Measurements from ENCODE around the gene RAP1GDS1. TPM values are rescaled to one million over a fixed set of nuclear protein-coding genes. Genes with fewer than 3 reads are reported as not detected.

Gene RAP1GDS1
- total and polyA plus RNA-seq, 2 of the 13 experiments (the other 11 are each of a cell fraction or from before 2014, with no cell fraction given) = 19.3 to 42.5 TPM

GRCh38 chr4:98260047-98260578 is 1.1 kb upstream of the RAP1GDS1 start (continued):
- TF ChIP-seq ZNF646 (CRISPR knock-in tag; IDR thresholded peaks at IDR 0.05) = no peak; the same call in 1 of the 2 replicates
- no peak for TF ChIP-seq ZNF256 (CRISPR knock-in tag; conservative IDR thresholded peaks at IDR 0.05)
- no peak for TF ChIP-seq ZBTB33 (CRISPR knock-in tag; IDR thresholded peaks at IDR 0.05)
- TF ChIP-seq ZBTB8A (CRISPR knock-in tag; IDR thresholded peaks at IDR 0.05; ENCODE audit: borderline replicate concordance, low read depth) = no peak
- no peak for TF ChIP-seq RBFOX2 (IDR thresholded peaks at IDR 0.05; ENCODE audit: low read depth, low read length)
- no peak for TF ChIP-seq ZNF234 (CRISPR knock-in tag; conservative IDR thresholded peaks at IDR 0.05)
- TF ChIP-seq HDAC2 (CRISPR knock-in tag; IDR thresholded peaks at IDR 0.05) = no peak
- TF ChIP-seq IKZF4 (CRISPR knock-in tag; IDR thresholded peaks at IDR 0.05; ENCODE audit: borderline replicate concordance, low read depth, not compliant biosample characterization) = no peak
- TF ChIP-seq USF2 (IDR thresholded peaks at IDR 0.05; ENCODE audit: low read depth, low read length) = no peak
- TF ChIP-seq USF2 (CRISPR knock-in tag; IDR thresholded peaks at IDR 0.05; ENCODE audit: borderline replicate concordance) = no peak
- TF ChIP-seq POLR2G (IDR thresholded peaks at IDR 0.05; ENCODE audit: low read depth, low read length) = no peak
- no peak for TF ChIP-seq DDIT3 (CRISPR knock-in tag; IDR thresholded peaks at IDR 0.05)
- no peak for TF ChIP-seq REXO4 (CRISPR knock-in tag; IDR thresholded peaks at IDR 0.05; ENCODE audit: borderline replicate concordance)
- TF ChIP-seq NRL (CRISPR knock-in tag; IDR thresholded peaks at IDR 0.05; ENCODE audit: borderline replicate concordance) = no peak
- TF ChIP-seq ZNF337 (CRISPR knock-in tag; IDR thresholded peaks at IDR 0.05; ENCODE audit: borderline replicate concordance, low read depth) = no peak
- no peak for TF ChIP-seq ZNF556 (CRISPR knock-in tag; IDR thresholded peaks at IDR 0.05; ENCODE audit: borderline replicate concordance)
- no peak for TF ChIP-seq ZNF501 (CRISPR knock-in tag; IDR thresholded peaks at IDR 0.05)
- 0 out of 2 replicates have a peak, but pooled peaks have one; percentile 23 for TF ChIP-seq RFX3 (CRISPR knock-in tag; IDR thresholded peaks at IDR 0.05)
- TF ChIP-seq MXI1 (IDR thresholded peaks at IDR 0.05; ENCODE audit: borderline replicate concordance, low read depth, low read length) = no peak; the same call in 2 of the 3 replicates

Measured in HepG2 (cell line).